Activated CD8-positive, alpha-beta T cell treated with anti-CD3 and anti-CD28 coated beads for 36 hours (primary cell): Measurements from ENCODE around the gene EXTL1. TPM values are rescaled to one million over a fixed set of nuclear protein-coding genes. Genes with fewer than 3 reads are reported as not detected.

Experiments used
- ATAC-seq: fragments of 200-7000 bp; cut with Tn5 transposase; one replicate; pipeline ENCODE4 v1.10.0; 2021; ENCODE audit warnings: mild to moderate bottlenecking, moderate library complexity
- CTCF ChIA-PET: fragments of 350-600 bp; sonication (Branson Sonifier 250); formaldehyde crosslinking; loops from one replicate; lab custom pipeline; 2021; ENCODE audit warnings: antibody characterized with exemption; lab: Charles Lee
- POLR2A ChIA-PET: fragments of 350-600 bp; sonication (Branson Sonifier 250); formaldehyde crosslinking; loops from one replicate; lab custom pipeline; 2021; ENCODE audit warnings: antibody characterized with exemption; lab: Charles Lee
- DNase-seq: peaks from one replicate; pipeline ENCODE4 v3.0.0-alpha.2; 2020
- H3K27ac Mint-ChIP-seq: one replicate; pipeline ENCODE4 v1.8.0; 2021; ENCODE audit warnings: mild to moderate bottlenecking, mixed read lengths
- H3K27me3 Mint-ChIP-seq: one replicate; pipeline ENCODE4 v1.8.0; 2021; ENCODE audit warnings: mixed read lengths
- H3K36me3 Mint-ChIP-seq: one replicate; pipeline ENCODE4 v1.8.0; 2021; ENCODE audit warnings: low read depth, mixed read lengths
- H3K4me1 Mint-ChIP-seq: one replicate; pipeline ENCODE4 v1.8.0; 2021; ENCODE audit warnings: low read depth, mixed read lengths
- H3K4me3 Mint-ChIP-seq: one replicate; pipeline ENCODE4 v1.8.0; 2021; ENCODE audit warnings: mild to moderate bottlenecking, moderate library complexity, mixed read lengths
- H3K9me3 Mint-ChIP-seq: one replicate; pipeline ENCODE4 v1.8.0; 2021; ENCODE audit warnings: mixed read lengths
- intact Hi-C: fragments of 100-400 bp; cut with micrococcal nuclease; formaldehyde crosslinking; loops from one replicate; pipeline ENCODE4 v1.10.0; 2022
- total RNA-seq, 2 experiments: library from RNA; stranded (reverse); gene quantifications; one replicate each; pipeline ENCODE4 v1.2.3, GENCODE V29; 2021
- TF ChIP-seq, protein P1 (sequence below): fragments of 200-600 bp; IDR thresholded peaks from one replicate; pipeline ENCODE4 v1.8.0; 2022; ENCODE audit warnings: antibody characterized with exemption, mild to moderate bottlenecking

Gene EXTL1
- total RNA-seq, 2 experiments from 2014 or later = not detected

GRCh38 chr1:26031196-26031595 is 9.6 kb downstream of the EXTL1 start:
- H3K27me3 Mint-ChIP-seq = no peaks in the 10 kb centered on the region
- no peak overlapping the region for H3K27ac Mint-ChIP-seq
- H3K4me3 Mint-ChIP-seq = no peak overlapping the region
- intact Hi-C loops = loop anchor here (10.0 kb wide), 1 partner anchor 114 kb away; no protein-coding TSS in a partner anchor
- H3K36me3 Mint-ChIP-seq = no peaks in the 10 kb centered on the region
- ChIA-PET POLR2A (no interaction called here), CTCF (no interaction called here)
- H3K9me3 Mint-ChIP-seq = no peaks in the 10 kb centered on the region
- ATAC-seq (no peak), DNase-seq (no peak)
- peaks cover 13% of the 10 kb centered on the region for H3K4me1 Mint-ChIP-seq
- TF ChIP-seq, protein P1, sequence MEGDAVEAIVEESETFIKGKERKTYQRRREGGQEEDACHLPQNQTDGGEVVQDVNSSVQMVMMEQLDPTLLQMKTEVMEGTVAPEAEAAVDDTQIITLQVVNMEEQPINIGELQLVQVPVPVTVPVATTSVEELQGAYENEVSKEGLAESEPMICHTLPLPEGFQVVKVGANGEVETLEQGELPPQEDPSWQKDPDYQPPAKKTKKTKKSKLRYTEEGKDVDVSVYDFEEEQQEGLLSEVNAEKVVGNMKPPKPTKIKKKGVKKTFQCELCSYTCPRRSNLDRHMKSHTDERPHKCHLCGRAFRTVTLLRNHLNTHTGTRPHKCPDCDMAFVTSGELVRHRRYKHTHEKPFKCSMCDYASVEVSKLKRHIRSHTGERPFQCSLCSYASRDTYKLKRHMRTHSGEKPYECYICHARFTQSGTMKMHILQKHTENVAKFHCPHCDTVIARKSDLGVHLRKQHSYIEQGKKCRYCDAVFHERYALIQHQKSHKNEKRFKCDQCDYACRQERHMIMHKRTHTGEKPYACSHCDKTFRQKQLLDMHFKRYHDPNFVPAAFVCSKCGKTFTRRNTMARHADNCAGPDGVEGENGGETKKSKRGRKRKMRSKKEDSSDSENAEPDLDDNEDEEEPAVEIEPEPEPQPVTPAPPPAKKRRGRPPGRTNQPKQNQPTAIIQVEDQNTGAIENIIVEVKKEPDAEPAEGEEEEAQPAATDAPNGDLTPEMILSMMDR = no peak

GRCh38 chr1:26031611-26032220 is 10.1 kb downstream of the EXTL1 start:
- ATAC-seq = no peak
- H3K27ac Mint-ChIP-seq = no peak overlapping the region
- ChIA-PET POLR2A (no interaction called here), CTCF (interaction anchor here (5.7 kb wide), 1 partner anchor 13 kb away, joined by 31 read pairs; the partner anchor contains the start of gene SLC30A2)
- intact Hi-C loops = loop anchor here (10.0 kb wide), 1 partner anchor 113 kb away; no protein-coding TSS in a partner anchor
- H3K4me1 Mint-ChIP-seq = peaks cover 17% of the 10 kb centered on the region
- DNase-seq = no peak
- no peak overlapping the region for H3K4me3 Mint-ChIP-seq
- no peaks in the 10 kb centered on the region for H3K9me3 Mint-ChIP-seq
- TF ChIP-seq, protein P1 = no peak
- no peaks in the 10 kb centered on the region for H3K27me3 Mint-ChIP-seq
- H3K36me3 Mint-ChIP-seq = no peaks in the 10 kb centered on the region

DNA sequence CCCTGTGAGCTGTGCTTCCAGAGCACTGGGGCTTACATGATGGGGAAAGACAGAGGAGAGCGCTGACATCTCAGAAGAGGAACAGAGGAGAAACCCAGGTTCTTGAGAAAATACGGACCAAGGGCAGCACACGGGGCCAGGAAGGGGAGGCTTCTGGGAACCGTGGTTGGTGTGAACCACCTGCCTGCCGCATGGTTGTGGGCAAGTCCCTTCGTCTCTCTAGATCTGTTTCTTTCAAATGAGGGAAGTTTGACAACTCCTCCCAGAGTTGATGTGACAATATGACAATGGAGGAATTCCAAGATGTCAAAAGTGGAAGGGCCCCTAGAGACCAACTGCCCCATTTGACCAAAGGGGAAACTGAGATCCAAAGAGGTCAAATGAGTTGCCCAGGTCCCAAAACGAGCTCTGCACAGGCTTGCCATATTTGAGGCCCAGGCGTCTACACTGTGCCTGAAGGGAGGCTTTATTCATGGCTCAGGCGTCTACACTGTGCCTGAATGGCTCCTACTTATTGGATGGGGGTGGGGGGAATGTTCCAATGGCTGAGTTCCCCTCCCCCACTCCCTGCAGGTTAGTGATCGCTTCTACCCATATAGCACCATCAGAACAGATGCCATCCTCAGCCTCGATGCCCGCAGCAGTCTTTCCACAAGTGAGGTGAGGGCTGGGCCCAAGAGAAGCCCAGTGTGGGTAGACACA is 11.2 kb downstream of the EXTL1 start:
- DNase-seq (no peak), ATAC-seq (no peak)
- Mint-ChIP-seq H3K36me3 (no peaks in the 10 kb centered on the region), H3K4me3 (no peak overlapping the region), H3K4me1 (peaks cover 15% of the 10 kb centered on the region), H3K27me3 (no peaks in the 10 kb centered on the region), H3K27ac (no peak overlapping the region), H3K9me3 (no peaks in the 10 kb centered on the region)
- CTCF ChIA-PET = interaction anchor here (0.5 to 5.7 kb wide), 3 partner anchors 9 to 845 kb away, joined by 3 to 31 read pairs (median 3); partner anchors contain the start of gene SLC30A2
- intact Hi-C loops = loop anchor here (10.0 kb wide), 1 partner anchor 112 kb away; no protein-coding TSS in a partner anchor
- POLR2A ChIA-PET = no interaction called here
- TF ChIP-seq, protein P1 = no peak

DNA sequence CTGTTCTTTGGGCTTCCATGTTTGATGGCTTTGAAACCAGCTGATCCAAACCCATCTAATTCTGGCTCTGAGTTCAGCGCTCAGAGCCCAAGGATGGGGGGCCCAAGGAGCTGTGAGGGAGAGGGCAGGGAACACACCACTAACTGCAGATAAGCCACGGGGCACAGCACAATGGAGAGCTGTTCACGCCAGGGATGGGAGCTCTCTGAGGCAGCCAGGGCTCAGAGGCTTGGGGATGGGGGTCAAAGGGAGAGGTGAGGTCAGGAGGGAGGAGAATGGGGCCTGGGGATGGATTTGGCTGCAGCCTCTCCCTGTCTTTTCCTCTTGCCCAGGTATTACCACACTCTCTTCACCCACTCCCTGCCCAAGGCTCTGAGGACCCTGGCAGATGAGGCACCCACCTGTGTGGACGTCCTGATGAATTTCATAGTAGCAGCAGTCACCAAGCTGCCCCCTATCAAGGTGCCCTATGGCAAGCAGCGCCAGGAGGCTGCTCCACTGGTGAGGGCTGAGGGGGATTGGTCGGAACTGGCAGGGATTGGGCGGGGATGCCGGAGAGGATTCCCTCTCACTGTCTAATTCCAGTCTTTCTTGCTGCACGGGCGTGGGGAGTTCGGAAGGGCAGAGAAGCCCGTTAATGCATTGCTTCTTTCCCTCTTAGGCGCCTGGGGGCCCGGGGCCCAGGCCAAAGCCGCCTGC is 13.1 kb downstream of the EXTL1 start:
- Mint-ChIP-seq H3K9me3 (no peaks in the 10 kb centered on the region), H3K27ac (no peak overlapping the region), H3K4me1 (peaks cover 14% of the 10 kb centered on the region), H3K36me3 (no peaks in the 10 kb centered on the region), H3K27me3 (no peaks in the 10 kb centered on the region), H3K4me3 (peak overlapping the region; percentile 91)
- DNase-seq = no peak
- ChIA-PET POLR2A (interaction anchor here (0.6 to 1.4 kb wide), 3 partner anchors 10 to 264 kb away, joined by 3 read pairs; no protein-coding TSS in a partner anchor), CTCF (interaction anchor here (0.6 to 5.7 kb wide), 16 partner anchors 10 to 147 kb away, joined by 3 to 31 read pairs (median 4); partner anchors contain the start of genes C1orf232, PAFAH2, SLC30A2 and ZNF593)
- ATAC-seq = no peak
- TF ChIP-seq, protein P1 = no peak
- intact Hi-C loops = loop anchor here (10.0 kb wide), 1 partner anchor 110 kb away; no protein-coding TSS in a partner anchor
